ENCODE measurements around the gene RELB.
"Not testable (repeated sequence)": the region's sequence is repeated elsewhere in the genome, so short reads cannot be mapped to it uniquely, and the experiment has no call there.

The RELB gene

GRCh38 chr19:44988273-44988672, 13.0 kb upstream of the RELB start:
- DNase-seq: no peak

DNA sequence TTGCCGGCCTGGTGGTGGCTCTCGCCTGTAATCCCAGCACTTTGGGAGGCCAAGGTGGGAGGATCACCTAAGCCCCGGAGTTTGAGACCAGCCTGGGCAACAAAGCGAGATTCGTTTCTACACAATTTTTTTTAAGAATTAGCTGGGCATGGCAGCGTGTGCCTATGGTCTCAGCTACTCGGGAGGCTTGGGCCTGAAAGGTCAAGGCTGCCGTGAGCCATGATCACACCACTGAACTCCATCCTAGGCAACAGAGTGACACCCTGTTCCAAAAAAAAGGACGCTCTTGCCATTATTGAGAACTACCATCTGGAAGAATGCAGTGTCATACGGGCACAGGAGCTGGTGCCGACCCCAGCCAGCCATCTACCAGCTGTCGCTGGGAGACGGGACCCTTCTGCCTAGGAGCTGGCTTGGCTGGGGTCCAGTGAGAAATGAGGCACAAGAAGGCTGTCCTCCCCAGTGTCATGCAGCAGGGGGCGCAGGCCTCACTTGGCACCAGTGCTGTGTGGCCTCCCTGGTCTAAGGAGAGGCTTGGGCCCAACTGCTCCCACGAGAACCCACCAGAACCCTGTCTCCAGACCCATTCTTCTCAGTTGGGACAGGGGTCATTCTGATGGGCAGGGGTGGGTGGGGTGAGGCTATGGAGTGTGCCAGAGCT, 12.2 kb upstream of the RELB start:
- peak; percentile 52 for DNase-seq

GRCh38 chr19:44990459-44990858, 10.8 kb upstream of the RELB start:
- DNase-seq: no peak

- no peak for DNase-seq
These were observed 10.3 kb upstream of the RELB start for GRCh38 chr19:44990966-44991365.

GRCh38 chr19:44992336-44993163, 8.7 kb upstream of the RELB start:
- no peak for DNase-seq

- DNase-seq: no peak
These were observed 7.7 kb upstream of the RELB start for GRCh38 chr19:44993526-44993925.

GRCh38 chr19:44993926-44994537, 7.2 kb upstream of the RELB start:
- DNase-seq: no peak

DNA sequence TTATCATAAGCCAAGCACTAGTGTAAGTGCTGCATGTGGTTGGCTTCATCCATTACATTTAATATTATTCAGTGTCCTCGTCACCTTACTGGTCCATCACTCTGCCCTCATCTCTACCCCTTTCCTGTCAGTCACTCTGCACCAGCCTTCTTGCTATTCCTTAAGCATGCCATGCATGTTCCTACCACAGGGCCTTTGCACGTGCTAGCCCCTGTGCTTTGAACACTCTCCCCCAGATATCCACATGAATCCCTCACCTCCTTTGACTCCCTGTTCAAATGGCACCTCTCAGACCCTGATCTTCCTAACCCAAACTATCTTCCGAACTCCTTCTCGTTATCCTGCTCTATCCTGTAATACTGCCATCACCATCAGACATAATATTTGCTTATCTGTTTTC, 3.2 kb upstream of the RELB start:
- no peak for DNase-seq

DNA sequence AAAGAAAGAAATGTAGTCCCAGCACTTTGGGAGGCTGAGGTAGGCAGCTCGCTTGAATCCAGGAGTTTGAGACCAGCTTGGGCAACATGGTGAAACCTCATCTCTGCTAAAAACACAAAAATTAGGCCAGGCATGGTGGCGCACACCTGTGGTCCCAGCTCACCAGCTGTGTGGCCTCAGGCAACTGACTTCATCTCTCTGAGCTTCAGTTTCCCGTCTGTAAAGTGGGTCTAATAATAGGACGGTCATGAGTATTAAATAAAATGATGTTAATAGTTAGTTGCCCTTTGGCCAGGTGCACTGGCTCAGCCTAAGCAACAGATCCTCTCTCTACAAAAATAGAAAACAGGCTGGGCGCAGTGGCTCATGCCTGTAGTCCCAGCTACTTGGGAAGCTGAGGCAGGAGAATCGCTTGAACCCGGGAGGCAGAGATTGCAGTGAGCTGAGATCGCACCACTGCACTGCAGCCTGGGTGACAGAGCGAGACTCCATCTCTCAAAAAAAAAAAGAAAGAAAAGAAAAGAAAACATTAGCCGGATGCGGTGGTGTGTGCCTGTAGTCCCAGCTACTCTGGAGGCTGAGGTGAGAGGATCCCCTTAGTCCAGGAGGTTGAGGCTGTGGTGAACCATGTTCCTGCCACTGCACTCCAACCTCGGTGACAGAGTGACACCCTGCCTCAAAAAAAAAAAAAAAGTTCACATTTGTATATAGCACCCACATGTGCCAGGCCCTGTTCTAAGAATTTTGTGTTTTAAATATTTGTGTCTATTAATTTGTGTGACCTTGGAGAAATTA, 1.9 kb upstream of the RELB start:
- not testable (repeated sequence) for DNase-seq

- DNase-seq: not testable (repeated sequence)
These were observed 599 bp upstream of the RELB start for GRCh38 chr19:45000665-45001064.

GRCh38 chr19:45003485-45003884, 2.2 kb downstream of the RELB start:
- no peak for DNase-seq

DNA sequence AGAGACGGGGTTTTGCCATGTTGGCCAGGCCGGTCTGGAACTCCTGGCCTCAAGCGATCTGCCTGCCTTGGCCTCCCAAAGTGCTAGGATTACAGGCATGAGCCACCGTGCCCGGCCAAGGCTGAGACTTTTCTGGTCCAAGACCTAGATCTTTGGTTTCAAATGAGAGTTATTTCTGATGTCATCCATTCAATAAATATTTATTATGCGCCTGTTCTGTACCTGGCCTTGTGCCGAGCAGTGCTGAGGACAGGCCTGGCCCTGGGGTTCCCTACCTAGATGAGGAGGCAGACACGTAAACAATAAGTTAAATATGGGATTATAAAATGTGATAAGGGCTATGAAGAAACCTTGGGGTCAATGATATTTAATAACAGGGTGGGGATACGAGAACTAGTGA, 4.5 kb downstream of the RELB start:
- DNase-seq: no peak

- DNase-seq: no peak
These were observed 7.3 kb downstream of the RELB start for GRCh38 chr19:45008552-45008951.

DNA sequence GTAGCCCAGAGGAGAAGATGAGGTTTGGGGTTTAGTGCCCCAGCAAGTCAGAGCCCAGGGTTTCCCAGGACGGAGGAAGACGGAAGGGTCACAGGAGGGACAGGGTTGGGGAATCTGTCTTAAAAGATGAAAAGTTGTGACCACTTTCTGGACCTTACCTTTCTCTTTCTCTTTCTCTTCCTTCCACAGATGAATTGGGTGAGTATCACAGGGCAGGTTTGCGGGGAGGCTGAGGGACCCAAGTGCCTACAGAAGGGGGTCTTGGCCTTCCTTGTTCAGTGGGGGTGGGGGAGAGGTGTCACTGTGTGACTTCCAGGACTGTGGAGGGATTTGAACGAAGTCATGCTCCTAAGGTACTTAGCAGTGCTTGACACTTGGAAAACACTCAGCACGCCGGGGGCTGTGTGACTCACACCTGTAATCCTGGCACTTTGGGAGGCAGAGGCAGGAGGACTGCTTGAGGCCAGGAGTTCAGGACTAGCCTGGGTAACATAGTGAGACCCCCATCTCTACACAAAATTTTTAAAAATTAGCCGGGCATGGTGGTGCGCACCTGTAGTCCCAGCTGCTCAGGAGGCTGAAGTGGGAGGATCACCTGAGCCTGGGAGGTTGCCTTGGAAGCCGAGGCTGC, 8.5 kb downstream of the RELB start:
- no peak for DNase-seq

- DNase-seq: no peak
These were observed 9.0 kb downstream of the RELB start for GRCh38 chr19:45010306-45010705.

- no peak for DNase-seq
These were observed 10.7 kb downstream of the RELB start for GRCh38 chr19:45011959-45012358.

DNA sequence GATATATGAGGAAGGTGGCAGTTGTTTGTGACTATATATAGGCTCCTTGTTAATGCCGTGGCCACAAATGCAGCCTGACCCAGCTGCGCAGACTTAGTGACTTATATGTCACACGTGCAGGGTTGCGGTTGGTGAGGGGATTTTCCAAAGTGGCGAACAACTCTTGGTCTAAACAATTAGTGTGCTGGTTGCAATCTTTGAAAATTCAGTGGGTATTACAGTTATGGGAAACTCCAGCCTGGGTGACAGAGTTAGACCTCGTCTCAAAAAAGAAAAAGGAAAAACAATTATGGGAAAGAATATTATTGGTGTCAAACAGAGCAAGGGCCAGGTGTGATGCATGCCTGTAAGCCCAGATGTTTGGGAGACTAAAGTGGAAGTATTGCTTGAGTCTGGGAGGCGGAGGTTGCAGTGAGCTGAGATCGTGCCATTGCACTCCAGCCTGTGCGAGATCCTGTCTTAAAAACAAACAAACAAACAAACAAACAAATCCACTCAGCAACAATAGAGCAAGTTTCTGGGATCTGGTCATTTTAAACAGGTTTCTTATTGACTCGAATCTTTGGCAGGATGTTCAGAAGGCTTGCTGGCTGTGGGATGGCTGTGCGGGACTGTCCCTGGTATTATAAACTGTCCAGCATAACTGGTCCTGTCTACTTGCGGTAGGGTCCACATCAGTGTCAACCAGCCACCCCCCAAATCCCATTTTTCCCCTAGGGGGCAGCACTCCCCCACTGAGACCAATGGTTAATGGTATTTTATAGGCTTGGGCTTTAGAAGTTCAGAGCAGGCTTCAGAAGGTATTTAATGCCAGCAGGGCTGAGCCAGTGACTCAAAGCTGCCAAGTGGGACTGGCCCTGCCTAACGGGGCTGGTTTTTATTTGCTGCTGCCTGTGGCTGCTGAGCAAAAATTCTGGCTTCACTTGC, 15.4 kb downstream of the RELB start:
- DNase-seq: no peak

DNA sequence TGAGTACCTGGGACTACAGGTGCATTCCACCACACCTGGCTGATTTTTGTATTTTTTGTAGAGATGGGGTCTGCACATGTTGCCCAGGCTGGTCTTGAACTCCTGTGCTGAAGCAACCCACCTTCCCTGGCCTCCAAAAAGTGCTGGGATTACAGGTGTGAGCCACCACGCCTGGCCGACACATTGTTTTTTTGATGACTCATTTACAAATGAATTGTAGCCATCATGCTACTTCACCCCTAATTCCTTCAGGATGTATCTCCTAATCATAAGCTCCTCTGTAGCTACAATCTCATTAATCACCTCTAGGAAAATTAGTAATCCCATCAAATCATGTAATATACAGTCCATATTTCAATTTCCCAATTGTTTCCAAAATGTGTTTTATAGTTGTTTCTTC, 17.9 kb downstream of the RELB start:
- DNase-seq: no peak

DNA sequence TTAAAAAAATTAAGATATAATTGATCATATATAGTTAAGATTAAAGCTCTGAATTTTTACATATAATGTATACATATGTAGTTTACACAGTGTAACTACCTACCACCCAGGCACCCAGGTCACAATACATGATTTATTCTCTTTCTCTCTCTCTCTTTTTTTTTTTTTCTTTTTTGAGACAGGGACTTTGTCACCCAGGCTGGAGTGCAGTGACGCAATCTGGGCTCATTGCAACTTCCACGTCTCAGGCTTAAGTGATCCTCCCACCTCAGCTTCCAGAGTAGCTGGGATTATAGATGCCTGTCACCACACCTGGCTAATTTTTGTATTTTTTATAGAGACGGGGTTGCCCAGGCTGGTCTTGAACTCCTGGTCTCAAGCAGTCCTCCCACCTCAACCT, 18.8 kb downstream of the RELB start:
- no peak for DNase-seq

DNA sequence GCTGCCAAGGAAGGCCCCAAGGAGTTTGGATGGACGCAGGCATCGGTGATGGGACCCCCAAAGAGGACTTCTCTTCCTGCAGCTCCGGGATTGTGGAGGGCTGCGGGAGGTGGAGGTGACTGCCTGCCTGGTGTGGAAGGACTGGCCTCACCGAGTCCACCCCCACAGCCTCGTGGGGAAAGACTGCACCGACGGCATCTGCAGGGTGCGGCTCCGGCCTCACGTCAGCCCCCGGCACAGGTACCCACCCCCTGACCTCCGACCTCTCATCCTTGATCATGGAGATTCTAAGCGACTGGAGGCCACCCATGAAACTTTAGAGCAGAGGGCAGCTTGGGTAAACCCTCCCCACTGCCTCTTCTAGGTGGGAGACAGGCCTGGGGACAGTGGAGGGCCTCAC, 20.7 kb downstream of the RELB start:
- no peak for DNase-seq

DNA sequence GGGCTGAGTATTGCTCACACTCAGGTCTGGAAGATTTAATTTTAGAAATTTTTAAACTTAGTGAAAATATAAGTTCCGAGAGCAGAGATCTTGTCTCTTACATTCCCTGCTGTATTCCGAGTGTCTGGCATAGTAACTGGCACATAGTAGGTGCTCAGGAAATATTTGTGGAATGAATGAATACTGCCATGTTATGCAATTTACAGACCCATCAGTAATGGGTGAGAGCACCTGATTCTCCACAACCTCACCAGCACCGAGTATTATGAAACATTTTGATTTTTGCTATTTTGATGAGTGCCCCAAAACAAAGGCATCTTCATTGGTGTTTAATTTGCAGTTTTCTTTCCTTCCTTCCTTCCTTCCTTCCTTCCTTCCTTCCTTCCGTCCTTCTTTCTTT, 21.8 kb downstream of the RELB start:
- no peak for DNase-seq

GRCh38 chr19:45025264-45025663, 24.0 kb downstream of the RELB start:
- DNase-seq: no peak
